GM18499 (cell line): ENCODE measurements around the gene CDH13.

Source experiments
- ATAC-seq: cut with Tn5 transposase; IDR thresholded peaks from one replicate; pipeline ENCODE4 v1.9.1; 2021; ENCODE audit warnings: moderate number of reproducible peaks; ENCODE audit not compliant: insufficient read depth, unreplicated experiment

CDH13 gene

GRCh38 chr16:82682767-82683166, 56.0 kb downstream of the CDH13 start:
- ATAC-seq: no peak

DNA sequence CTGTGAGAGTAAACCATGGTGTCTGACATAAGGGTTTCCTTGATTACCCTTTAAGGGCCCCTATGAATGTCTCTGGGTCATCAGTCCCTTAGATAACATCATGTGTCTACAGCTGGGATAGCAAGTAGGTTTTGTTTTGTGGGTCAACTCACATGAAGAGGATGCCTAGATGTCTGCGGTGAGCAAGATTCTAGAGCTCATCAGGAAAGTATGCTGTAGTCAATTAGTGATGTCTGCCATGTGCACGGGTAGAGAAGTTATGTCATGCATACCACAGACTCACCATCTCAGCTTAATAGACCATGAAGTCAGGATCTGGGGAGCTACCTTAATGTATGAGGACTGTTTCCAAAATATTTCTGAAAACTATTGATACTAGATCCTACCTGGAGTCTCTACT, 57.5 kb downstream of the CDH13 start:
- ATAC-seq: no peak

DNA sequence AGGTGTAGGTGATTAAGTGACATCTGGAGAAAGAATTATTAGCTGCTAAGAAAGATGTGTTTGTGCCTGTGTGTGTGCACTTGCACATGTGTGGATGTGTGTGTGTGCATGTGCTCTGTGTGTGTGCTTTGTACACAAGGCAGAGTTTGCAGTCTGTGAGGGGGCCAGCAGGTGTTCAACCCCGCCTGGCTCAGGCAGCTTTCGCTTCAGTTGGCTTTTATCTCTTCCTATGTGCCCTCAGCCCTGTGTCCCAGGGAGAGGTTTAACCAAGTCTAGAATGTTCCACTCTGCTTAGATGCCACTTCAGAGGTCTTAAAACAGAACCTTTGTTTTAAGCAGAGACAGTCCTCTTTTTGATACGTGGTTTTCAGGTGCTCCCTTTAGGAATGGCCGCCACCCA, 58.8 kb downstream of the CDH13 start:
- no peak for ATAC-seq

DNA sequence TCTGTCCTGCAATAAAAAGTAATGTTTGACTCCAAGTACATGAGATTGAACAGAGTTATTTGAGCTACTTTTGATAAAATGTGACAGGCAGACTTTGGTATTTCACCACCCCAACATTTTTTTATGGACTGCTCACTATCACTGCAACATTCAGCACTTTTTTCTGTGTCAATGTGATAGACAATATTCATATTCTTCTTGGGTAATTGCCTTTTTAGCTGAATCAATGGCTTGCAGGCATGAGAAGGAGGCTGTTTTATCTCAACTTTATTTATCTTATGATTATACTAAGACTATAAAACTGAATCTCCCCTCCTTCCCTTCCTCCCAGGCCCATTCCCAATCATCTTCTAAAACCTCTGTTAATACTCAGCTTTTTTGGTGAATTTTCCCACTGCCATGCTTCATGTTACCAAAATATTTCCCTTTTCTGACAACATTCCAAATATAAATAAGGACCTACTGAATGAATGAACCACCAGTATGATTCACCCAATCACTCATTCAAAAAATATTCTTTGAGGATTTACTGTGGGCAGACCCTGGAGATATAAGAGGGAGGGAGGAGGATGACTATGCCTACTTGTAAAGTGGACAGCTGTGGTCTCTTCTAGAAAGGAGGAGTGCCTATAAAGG, 67.6 kb downstream of the CDH13 start:
- no peak for ATAC-seq

GRCh38 chr16:82695806-82696205, 69.0 kb downstream of the CDH13 start:
- no peak for ATAC-seq

DNA sequence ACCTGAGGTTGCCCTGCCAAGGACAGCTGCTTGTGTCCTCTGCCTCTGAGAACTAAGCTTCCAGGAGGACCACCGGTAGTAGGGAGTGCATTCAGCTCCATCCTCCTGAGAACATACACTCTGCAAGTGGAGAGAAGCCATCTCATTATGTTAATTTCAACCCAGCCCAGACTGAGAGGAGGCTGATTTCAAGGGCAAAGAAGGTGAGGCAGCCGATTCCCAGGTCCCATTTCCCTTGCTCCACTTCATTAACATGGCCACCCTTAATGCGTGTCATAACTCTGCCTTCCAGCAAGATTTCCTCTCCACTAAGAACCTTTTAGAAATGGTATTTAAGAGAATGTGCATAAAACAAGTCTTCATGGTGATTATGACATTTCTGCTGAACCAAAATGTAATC, 72.5 kb downstream of the CDH13 start:
- ATAC-seq: no peak

DNA sequence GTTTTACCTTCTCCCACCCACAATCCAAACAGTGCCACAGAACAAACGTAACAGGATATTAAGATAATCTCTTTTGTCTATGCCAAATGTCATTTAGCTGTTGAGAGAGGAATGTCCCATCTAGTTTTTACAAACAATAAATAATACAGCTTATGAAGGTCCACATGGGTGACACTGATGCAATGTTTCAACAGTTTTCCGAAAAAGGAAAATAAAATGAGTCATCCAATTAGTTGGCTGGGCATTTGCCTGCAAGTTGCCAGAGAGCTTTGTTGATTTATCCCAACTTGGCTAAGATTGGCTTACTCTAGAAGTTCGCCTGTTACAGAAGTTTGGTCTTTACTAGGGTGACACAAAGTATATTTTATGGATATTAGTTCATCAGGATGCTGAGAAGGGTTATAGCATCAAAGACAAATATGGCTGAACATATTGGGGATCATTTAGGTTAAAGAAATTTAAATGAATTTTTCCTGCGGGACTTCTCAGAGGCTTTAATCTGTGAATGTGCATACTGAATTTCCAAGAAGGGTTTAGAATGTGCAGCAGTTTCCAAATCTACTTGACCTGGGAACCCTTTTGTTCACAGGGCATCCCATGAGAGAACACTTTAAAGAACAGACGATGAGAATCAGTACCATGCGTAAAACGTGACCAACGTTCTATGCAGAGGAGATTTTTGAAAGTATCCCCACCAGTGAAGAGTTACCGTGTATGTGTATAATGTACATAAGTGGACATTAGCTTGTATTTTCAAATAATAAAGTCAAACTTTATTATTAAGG, 73.1 kb downstream of the CDH13 start:
- ATAC-seq: no peak

DNA sequence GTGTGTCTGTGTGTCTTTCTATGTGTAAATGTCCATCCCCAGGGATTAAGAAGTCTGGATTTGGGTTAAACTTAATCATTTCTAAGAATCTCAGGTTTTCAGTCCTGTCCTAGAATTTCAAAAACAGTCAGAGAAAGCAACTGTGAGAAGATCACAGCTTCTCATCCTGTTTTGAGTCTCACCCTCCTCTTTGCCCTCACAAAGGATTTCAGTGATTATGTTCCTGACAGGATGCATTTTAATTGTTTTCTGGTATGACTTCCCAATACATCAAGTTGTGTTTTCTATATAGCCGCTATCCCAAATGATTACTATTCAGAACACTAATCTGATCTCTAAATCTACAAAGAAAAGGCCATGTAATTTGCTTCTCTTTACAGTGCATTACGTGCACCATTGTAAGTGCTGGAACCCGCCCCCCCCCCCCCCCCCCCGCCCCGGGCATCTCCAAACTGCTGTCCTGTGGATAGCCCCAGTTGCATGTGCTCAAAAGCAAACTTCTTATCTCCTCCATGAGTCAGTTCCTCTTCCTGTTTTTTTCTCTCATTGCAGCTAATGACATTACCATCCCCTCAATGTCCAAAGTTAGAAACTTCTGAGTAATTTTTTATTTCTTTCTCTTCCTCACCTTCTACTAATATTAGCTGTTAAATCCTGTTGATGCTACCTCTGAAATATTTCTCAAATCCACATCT, 73.9 kb downstream of the CDH13 start:
- no peak for ATAC-seq

DNA sequence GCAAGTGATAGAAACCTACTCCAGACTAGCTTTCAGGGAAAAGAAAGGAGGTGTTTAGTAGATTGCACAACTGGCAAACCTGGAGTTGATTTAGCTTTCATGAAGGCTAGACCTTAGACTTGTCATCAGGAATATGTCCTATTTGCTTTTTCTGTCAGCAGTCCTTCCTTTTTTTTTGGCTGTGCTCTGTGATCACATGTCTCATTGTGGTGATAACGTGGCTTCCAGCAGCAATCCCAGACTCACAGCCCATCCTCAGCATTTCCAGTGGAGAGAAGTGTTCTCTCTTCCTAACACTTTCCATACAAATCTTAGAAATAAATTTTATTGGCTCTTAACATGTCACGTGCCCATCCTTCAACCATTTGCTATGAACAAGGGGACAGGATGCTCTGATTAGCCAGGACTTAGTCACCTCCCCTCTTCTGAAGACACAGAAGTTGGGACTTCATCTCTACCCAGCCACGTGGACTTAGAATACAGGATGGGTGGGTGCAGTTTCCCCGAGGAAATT, 74.7 kb downstream of the CDH13 start:
- ATAC-seq: no peak

GRCh38 chr16:82703161-82703560, 76.4 kb downstream of the CDH13 start:
- ATAC-seq: no peak

DNA sequence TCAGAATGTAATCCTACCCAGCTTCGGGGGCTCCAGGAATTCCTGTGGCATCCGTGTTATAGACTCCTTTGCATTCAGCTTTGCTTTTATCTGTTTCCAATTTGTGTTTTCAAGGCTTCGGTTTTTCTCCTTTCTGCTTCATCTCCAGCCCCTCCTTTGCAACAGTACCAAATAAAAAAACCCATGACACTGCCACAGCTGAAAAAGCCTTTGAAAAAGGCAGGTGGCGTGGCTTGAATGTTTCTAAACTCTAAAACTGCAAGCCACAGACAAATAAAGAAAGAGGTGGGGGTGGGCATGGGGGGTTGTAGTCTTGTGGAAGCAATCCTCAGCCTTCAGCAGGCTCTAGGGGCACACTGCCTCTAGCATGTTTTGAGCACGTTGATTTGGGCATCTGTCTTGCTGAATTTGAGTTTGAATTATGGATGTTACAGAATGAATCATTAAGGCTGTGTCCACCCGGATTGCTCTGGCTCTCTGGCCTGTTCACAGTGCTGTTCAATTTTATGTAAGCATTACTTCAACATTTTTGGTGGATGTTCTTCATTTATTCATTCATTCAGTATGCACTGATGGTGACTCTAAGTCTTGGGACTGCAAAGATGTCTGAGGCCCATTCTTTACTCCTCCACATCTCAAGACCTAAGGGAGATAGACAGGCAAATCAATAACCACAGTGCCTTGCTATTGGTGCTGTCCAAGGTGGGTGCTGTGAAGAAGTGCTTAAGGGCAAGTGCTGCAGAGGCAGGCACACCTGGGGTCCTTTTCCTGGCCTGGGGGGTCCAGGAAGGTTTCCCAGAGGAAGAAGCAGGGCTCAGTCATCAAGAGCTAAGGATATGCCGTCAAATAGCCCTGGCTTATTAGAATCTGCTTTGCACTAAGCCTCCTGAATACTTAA, 77.4 kb downstream of the CDH13 start:
- ATAC-seq: no peak

- ATAC-seq: no peak
Observed at GRCh38 chr16:82709987-82710386, 83.2 kb downstream of the CDH13 start.

DNA sequence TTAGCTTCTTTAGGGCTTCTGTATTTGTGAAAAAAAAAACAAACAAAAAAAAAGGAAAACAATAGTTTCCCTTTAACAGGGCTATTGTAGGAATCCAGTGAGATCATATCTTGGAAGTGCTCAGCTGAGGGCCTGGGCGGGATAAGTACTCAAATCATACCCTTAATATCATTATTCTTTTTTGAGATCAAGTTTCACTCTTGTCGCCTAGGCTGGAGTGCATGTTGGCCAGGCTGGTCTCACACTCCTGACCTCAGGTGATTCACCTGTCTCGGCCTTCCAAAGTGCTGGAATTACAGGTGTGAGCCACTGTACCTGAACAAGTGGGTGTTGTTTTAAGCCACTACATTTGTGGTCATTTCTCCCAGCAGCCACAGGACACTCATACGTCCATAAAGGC, 87.0 kb downstream of the CDH13 start:
- no peak for ATAC-seq

DNA sequence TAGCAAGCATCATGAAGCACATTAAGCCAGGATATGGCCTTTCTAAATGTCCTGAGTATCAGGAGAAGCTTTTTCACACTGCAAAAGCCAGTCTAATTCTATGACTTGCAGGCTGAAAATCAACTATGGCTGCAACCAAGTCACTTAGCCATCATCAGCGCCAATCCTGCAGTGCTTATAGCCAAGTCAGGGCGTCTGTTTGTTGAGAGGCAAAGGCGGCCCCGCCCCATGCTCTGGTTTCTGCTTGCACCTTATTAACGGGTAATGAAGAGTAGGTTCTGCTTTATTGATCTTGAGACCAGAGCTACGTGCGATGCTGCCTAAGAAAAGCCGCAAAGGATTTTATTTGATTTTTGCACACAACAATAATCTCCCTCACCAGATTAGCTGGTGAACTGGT, 88.4 kb downstream of the CDH13 start:
- no peak for ATAC-seq

DNA sequence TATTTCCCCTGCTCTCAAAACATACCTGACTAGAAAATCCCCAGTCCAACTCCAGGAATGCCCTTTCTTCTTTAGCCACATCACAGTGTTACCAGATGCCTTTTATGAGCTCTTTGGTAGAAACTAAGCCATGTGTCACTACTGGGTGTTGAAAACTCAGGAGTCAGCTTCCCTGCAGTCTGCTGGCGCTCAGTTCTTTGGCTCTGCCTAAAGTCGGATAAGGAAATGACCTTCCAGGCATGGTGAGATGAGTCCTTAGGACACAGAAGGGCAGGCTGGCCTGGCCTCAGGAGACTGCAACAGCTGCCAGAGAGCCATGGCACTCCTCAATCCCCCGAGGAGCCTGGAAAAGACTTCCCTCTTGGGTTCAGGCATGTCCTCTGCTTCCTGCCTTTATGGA, 89.1 kb downstream of the CDH13 start:
- ATAC-seq: no peak

GRCh38 chr16:82716361-82716855, 89.6 kb downstream of the CDH13 start:
- ATAC-seq: no peak

- no peak for ATAC-seq
Observed at GRCh38 chr16:82720414-82720813, 93.6 kb downstream of the CDH13 start.

DNA sequence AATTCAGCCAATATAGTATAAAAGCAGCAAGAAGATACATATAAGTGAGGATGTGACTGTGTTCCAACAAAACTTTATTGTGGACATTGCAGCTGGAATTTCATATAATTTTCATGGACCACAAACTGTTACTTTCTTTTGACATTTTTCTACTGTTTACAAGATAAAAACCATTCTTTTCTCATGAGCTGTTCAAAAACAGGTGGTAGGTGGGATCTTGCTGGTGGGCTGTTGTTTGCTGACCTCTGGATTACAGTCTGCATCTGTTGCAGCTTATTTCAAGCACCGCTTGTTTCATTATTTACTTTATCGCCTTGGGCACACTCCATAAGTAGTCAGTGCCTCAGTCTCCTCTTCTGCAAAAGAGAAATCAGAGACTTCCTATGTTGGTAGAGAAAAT, 99.5 kb downstream of the CDH13 start:
- ATAC-seq: no peak

DNA sequence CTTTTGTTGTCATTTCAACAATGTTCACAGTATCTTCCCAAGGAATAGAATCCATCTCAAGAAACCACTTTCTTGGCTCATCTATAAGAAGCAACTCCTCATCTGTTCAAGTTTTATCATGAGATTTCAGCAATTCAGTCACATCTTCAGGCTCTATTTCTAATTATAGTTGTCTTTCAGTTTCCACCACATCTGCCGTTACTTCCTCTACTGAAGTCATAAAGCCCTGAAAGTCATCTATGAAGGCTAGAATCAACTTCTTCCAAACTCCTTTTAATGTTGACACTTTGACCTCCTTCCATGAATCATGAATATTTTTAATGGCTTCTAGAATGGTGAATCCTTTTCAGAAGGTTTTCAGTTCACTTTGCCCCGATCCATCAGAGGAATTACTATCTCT, 102.1 kb downstream of the CDH13 start:
- ATAC-seq: no peak

- ATAC-seq: no peak
Observed at GRCh38 chr16:82730901-82731300, 104.1 kb downstream of the CDH13 start.
